ENCODE results near the gene APOL3. TPM values are rescaled to one million over a fixed set of nuclear protein-coding genes. Genes with fewer than 3 reads are reported as not detected.
"Not testable (repeated sequence)": the region's sequence is repeated elsewhere in the genome, so short reads cannot be mapped to it uniquely, and the experiment has no call there.

Gene APOL3
- total RNA-seq, 5 donors from 2014 or later (not counting 1 experiment from before 2014, with no cell fraction given) = 152 to 191 (median 167) TPM

GRCh38 chr22:36145881-36146280 is 14.7 kb downstream of the APOL3 start:
- Histone ChIP-seq H3K36me3 (ENCODE audit: control insufficient read depth in 2 of 2, extremely low read depth in 1 of 2, insufficient read depth in 1 of 2, low read length in 1 of 2) (peaks cover 8 to 85% of the 10 kb centered on the region in 2 donors), H3K27ac (ENCODE audit: low read length) (no peak overlapping the region), H3K4me3 (ENCODE audit: control insufficient read depth in 1 of 2, extremely low read depth in 1 of 2, low read length in 1 of 2) (no peak overlapping the region), H3K9me3 (no peaks in the 10 kb centered on the region), H3K4me1 (ENCODE audit: control insufficient read depth in 1 of 2, extremely low read depth in 1 of 2, insufficient read depth in 2 of 2, low read length in 2 of 2) (peaks cover 0 to 14% of the 10 kb centered on the region in 2 experiments), H3K27me3 (replicated peaks in 1 of 2; ENCODE audit: control insufficient read depth in 2 of 2, extremely low read depth in 1 of 2, insufficient read depth in 2 of 2, low read length in 1 of 2) (no peaks in the 10 kb centered on the region)
- POLR2A ChIA-PET = no interaction called here
- Mint-ChIP-seq H3K27me3 (no peaks in the 10 kb centered on the region), H3K27ac (peak overlapping the region; percentile 49 to 72), H3K36me3 (peaks cover 70% of the 10 kb centered on the region), H3K4me3 (no peak overlapping the region), H3K4me1 (peaks cover 46 to 61% (median 57%) of the 10 kb centered on the region in 3 donors), H3K9me3 (no peaks in the 10 kb centered on the region)
- ATAC-seq (replicated peaks in 1 of 4) (no peak), DNase-seq (no peak)
- CTCF ChIA-PET = no interaction called here
- WGBS (ENCODE audit: insufficient coverage) = no CpG with 5 or more reads among the region's 4 CpGs

- H3K4me1 Mint-ChIP-seq = peaks cover 45 to 53% (median 48%) of the 10 kb centered on the region in 3 donors
Measured at GRCh38 chr22:36144886-36145541, 15.5 kb downstream of the APOL3 start.

GRCh38 chr22:36143956-36144355 is 16.6 kb downstream of the APOL3 start:
- H3K9me3 Mint-ChIP-seq = no peaks in the 10 kb centered on the region
- Histone ChIP-seq H3K27ac (ENCODE audit: low read length) (no peak overlapping the region), H3K4me1 (ENCODE audit: control insufficient read depth in 1 of 2, extremely low read depth in 1 of 2, insufficient read depth in 2 of 2, low read length in 2 of 2) (peaks cover 0 to 8% of the 10 kb centered on the region in 2 experiments), H3K4me3 (ENCODE audit: control insufficient read depth in 1 of 2, extremely low read depth in 1 of 2, low read length in 1 of 2) (no peak overlapping the region), H3K9me3 (no peaks in the 10 kb centered on the region), H3K27me3 (replicated peaks in 1 of 2; ENCODE audit: control insufficient read depth in 2 of 2, extremely low read depth in 1 of 2, insufficient read depth in 2 of 2, low read length in 1 of 2) (no peaks in the 10 kb centered on the region), H3K36me3 (ENCODE audit: control insufficient read depth in 2 of 2, extremely low read depth in 1 of 2, insufficient read depth in 1 of 2, low read length in 1 of 2) (peaks cover 11 to 83% of the 10 kb centered on the region in 2 donors)
- WGBS (ENCODE audit: insufficient coverage) = 85% methylated on average over 2 of the region's 4 CpGs
- H3K4me3 Mint-ChIP-seq = no peak overlapping the region
- peaks cover 66% of the 10 kb centered on the region for H3K36me3 Mint-ChIP-seq
- no peak for DNase-seq
- peaks cover 40 to 47% (median 42%) of the 10 kb centered on the region in 3 donors for H3K4me1 Mint-ChIP-seq
- peak overlapping the region; percentile 55 to 69 for H3K27ac Mint-ChIP-seq
- CTCF ChIA-PET = no interaction called here
- H3K27me3 Mint-ChIP-seq = no peaks in the 10 kb centered on the region
- POLR2A ChIA-PET = no interaction called here
- ATAC-seq (replicated peaks in 1 of 4) = no peak

More at GRCh38 chr22:36144886-36145541, 15.5 kb downstream of the APOL3 start:
- Mint-ChIP-seq H3K27me3 (no peaks in the 10 kb centered on the region), H3K4me3 (no peak overlapping the region), H3K27ac (peak overlapping the region; percentile 60 to 71), H3K36me3 (peaks cover 67% of the 10 kb centered on the region), H3K9me3 (no peaks in the 10 kb centered on the region)
- peak overlapping the region; percentile 20 for H3K27ac ChIP-seq (ENCODE audit: low read length)
- CTCF ChIA-PET = interaction anchor here (0.7 to 1.0 kb wide), 12 partner anchors 12 to 307 kb away, joined by 3 to 8 read pairs (median 5); partner anchors contain the start of gene APOL3 (in 1 of the 2)
- POLR2A ChIA-PET = interaction anchor here in 1 of 2 donors (0.7 kb wide), 1 partner anchor 32 kb away, joined by 8 read pairs; no protein-coding TSS in a partner anchor
- peak in 9 of 35 experiments; percentile 20 to 50 (median 32) for DNase-seq
- no peak overlapping the region for H3K4me3 ChIP-seq (ENCODE audit: control insufficient read depth in 1 of 2, extremely low read depth in 1 of 2, low read length in 1 of 2)
- H3K4me1 ChIP-seq (ENCODE audit: control insufficient read depth in 1 of 2, extremely low read depth in 1 of 2, insufficient read depth in 2 of 2, low read length in 2 of 2) = peaks cover 0 to 9% of the 10 kb centered on the region in 2 experiments
- WGBS (ENCODE audit: insufficient coverage) = 75% methylated on average over 4 of the region's 12 CpGs
- no peaks in the 10 kb centered on the region for H3K9me3 ChIP-seq
- H3K36me3 ChIP-seq (ENCODE audit: control insufficient read depth in 2 of 2, extremely low read depth in 1 of 2, insufficient read depth in 1 of 2, low read length in 1 of 2) = peaks cover 11 to 92% of the 10 kb centered on the region in 2 donors
- no peaks in the 10 kb centered on the region for H3K27me3 ChIP-seq (replicated peaks in 1 of 2; ENCODE audit: control insufficient read depth in 2 of 2, extremely low read depth in 1 of 2, insufficient read depth in 2 of 2, low read length in 1 of 2)
- peak; percentile 58 to 70 (median 68) for ATAC-seq (replicated peaks in 1 of 4)

DNA sequence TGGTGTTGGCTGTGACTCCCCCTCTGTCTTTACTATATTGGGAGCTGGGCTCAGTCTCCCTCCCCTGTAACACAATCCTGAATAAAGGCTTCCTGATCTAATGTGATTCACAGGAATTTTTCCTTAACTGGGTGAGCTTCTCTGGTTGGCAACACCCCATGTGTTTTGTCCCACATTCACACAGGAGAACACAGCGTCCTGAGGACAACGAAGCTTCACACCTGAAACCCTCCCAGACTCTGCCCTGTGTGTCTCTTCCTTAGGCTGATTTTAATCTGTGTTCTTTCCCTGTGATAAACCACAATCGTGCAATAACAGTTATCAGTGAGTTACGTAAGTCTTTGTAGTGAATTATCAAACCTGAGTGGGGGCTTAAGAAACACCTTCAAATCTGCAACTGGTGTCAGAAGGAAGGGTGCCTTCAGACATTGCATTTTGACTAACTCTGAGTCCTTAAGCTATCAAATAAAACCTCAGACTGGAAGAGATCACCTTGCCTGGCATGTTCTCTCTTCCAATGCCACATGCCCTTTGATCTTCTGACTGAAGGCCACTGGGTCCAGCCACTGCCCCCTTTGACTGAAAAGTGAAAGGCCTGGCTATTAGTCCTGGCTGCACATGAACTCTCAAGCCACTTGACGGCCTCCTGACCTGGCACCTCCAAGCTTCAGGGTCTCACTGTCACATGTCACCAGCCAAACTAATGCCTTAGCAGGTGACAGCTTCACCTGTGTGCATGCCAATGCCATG is 17.3 kb downstream of the APOL3 start:
- Mint-ChIP-seq H3K4me3 (no peak overlapping the region), H3K27me3 (no peaks in the 10 kb centered on the region), H3K4me1 (peaks cover 36 to 41% (median 38%) of the 10 kb centered on the region in 3 donors), H3K9me3 (no peaks in the 10 kb centered on the region), H3K27ac (peak overlapping the region; percentile 73 to 85), H3K36me3 (peaks cover 60% of the 10 kb centered on the region)
- ChIA-PET CTCF (no interaction called here), POLR2A (no interaction called here)
- no peak for DNase-seq
- Histone ChIP-seq H3K4me1 (ENCODE audit: control insufficient read depth in 1 of 2, extremely low read depth in 1 of 2, insufficient read depth in 2 of 2, low read length in 2 of 2) (peaks cover 0 to 3% of the 10 kb centered on the region in 2 experiments), H3K27me3 (replicated peaks in 1 of 2; ENCODE audit: control insufficient read depth in 2 of 2, extremely low read depth in 1 of 2, insufficient read depth in 2 of 2, low read length in 1 of 2) (no peaks in the 10 kb centered on the region), H3K9me3 (no peaks in the 10 kb centered on the region), H3K27ac (ENCODE audit: low read length) (no peak overlapping the region), H3K36me3 (ENCODE audit: control insufficient read depth in 2 of 2, extremely low read depth in 1 of 2, insufficient read depth in 1 of 2, low read length in 1 of 2) (peaks cover 11 to 76% of the 10 kb centered on the region in 2 donors), H3K4me3 (ENCODE audit: control insufficient read depth in 1 of 2, extremely low read depth in 1 of 2, low read length in 1 of 2) (no peak overlapping the region)
- WGBS (ENCODE audit: insufficient coverage) = 59% methylated on average over 4 of the region's 5 CpGs
- ATAC-seq (replicated peaks in 1 of 4) = no peak

DNA sequence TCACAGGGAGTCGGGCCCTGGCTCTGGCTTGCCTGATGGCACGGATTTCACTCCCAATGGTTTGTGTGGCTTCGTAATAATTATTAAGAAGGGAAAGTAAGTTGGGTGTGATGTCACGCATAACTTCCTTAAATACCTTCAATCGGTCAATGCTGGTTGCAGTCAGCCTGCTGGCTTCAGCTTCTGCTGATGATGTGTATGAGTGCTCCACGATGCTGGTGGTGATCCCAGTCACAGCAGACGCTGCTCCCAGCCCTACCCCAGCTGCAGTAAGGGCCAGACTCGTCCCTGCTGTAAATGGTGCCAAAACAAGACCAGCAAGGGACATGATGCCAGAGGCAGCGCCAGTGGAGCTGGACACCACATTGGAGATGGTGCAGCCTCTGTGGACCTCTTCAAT is 19.1 kb downstream of the APOL3 start:
- no peaks in the 10 kb centered on the region for H3K9me3 Mint-ChIP-seq
- no peaks in the 10 kb centered on the region for H3K27me3 Mint-ChIP-seq

DNA sequence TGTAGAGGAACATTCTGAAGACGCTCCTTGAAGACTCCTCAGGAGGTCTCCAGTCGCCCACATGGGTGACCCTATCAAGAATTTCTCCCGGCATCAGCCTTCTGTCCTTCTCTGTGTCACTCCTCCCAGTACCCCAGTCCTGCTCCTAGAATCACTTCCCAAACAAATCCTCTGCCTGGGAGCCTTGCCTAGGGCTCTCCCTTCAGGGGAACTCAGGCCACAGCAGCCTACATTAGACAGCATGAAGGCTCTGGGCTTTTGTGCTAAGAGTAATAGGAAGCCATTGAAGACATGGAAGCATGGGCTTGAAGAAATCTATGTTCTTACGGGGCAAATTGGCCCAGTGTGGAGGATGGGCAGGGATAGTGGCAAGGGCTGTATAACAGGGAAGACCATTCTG is 21.8 kb downstream of the APOL3 start:
- H3K4me1 Mint-ChIP-seq = peaks cover 21 to 42% (median 23%) of the 10 kb centered on the region in 3 donors
- H3K36me3 ChIP-seq (ENCODE audit: control insufficient read depth in 2 of 2, extremely low read depth in 1 of 2, insufficient read depth in 1 of 2, low read length in 1 of 2) = peaks cover 3 to 38% of the 10 kb centered on the region in 2 donors
- H3K27ac ChIP-seq (ENCODE audit: low read length); DNase-seq; H3K27me3 Mint-ChIP-seq; H3K4me1 ChIP-seq (ENCODE audit: control insufficient read depth in 1 of 2, extremely low read depth in 1 of 2, insufficient read depth in 2 of 2, low read length in 2 of 2); ATAC-seq (replicated peaks in 1 of 4); POLR2A ChIA-PET; H3K9me3 ChIP-seq; H3K27me3 ChIP-seq (replicated peaks in 1 of 2; ENCODE audit: control insufficient read depth in 2 of 2, extremely low read depth in 1 of 2, insufficient read depth in 2 of 2, low read length in 1 of 2); H3K4me3 ChIP-seq (ENCODE audit: control insufficient read depth in 1 of 2, extremely low read depth in 1 of 2, low read length in 1 of 2); H3K9me3 Mint-ChIP-seq; H3K4me3 Mint-ChIP-seq; CTCF ChIA-PET; H3K27ac Mint-ChIP-seq: not testable (repeated sequence)
- 88% methylated on average over 1 of the region's 4 CpGs for WGBS (ENCODE audit: insufficient coverage)
- H3K36me3 Mint-ChIP-seq = peaks cover 31% of the 10 kb centered on the region

More for the DNA sequence above, 19.1 kb downstream of the APOL3 start:
- 95% methylated on average over 8 of the region's 9 CpGs for WGBS (ENCODE audit: insufficient coverage)
- H3K4me3 Mint-ChIP-seq = no peak overlapping the region
- Histone ChIP-seq H3K4me1 (ENCODE audit: control insufficient read depth in 1 of 2, extremely low read depth in 1 of 2, insufficient read depth in 2 of 2, low read length in 2 of 2) (peaks cover 0 to 3% of the 10 kb centered on the region in 2 experiments), H3K36me3 (ENCODE audit: control insufficient read depth in 2 of 2, extremely low read depth in 1 of 2, insufficient read depth in 1 of 2, low read length in 1 of 2) (peaks cover 6 to 60% of the 10 kb centered on the region in 2 donors), H3K9me3 (no peaks in the 10 kb centered on the region), H3K4me3 (ENCODE audit: control insufficient read depth in 1 of 2, extremely low read depth in 1 of 2, low read length in 1 of 2) (no peak overlapping the region), H3K27ac (ENCODE audit: low read length) (no peak overlapping the region), H3K27me3 (replicated peaks in 1 of 2; ENCODE audit: control insufficient read depth in 2 of 2, extremely low read depth in 1 of 2, insufficient read depth in 2 of 2, low read length in 1 of 2) (no peaks in the 10 kb centered on the region)
- ATAC-seq (replicated peaks in 1 of 4) = no peak
- H3K4me1 Mint-ChIP-seq = peaks cover 28 to 33% (median 31%) of the 10 kb centered on the region in 3 donors
- peak overlapping the region in 1 of 2 donors; percentile 36 for H3K27ac Mint-ChIP-seq
- ChIA-PET CTCF (interaction anchor here in 1 of 2 donors (0.9 to 1.2 kb wide), 3 partner anchors 35 to 39 kb away, joined by 3 to 4 read pairs (median 3); no protein-coding TSS in a partner anchor), POLR2A (interaction anchor here in 1 of 2 donors (0.6 to 1.1 kb wide), 3 partner anchors 11 to 172 kb away, joined by 3 to 4 read pairs (median 3); no protein-coding TSS in a partner anchor)
- peaks cover 45% of the 10 kb centered on the region for H3K36me3 Mint-ChIP-seq
- DNase-seq = no peak
